ENCODE data around the gene SSNA1. TPM values are rescaled to one million over a fixed set of nuclear protein-coding genes. Genes with fewer than 3 reads are reported as not detected.

Gene SSNA1
- total RNA-seq, 2 donors from 2014 or later: 114 to 124 TPM

DNA sequence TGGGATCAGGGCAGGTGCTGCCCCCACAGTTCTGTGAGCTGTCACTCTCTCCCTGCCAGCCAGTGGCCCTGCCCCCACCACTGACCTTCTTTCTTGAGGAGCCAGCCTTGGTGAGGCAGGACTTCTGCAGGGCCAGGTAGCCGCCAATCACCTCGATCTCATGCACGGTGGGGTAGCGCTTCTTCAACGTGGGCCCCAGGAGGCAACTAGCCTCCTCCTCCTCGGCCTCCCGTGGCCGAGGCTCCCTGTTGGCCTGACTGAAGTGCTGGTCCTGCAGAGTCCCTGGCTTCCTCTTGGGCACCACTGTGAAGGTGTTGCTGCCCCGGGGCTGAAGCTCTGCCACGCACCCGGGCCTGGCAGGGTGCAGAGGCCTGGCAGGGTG lies 10.4 kb downstream of the SSNA1 start:
- TF ChIP-seq CTCF (IDR thresholded peaks at IDR 0.05): no peak
- TF ChIP-seq POLR2A (IDR thresholded peaks at IDR 0.05): no peak
- no peak for TF ChIP-seq POLR2AphosphoS5 (IDR thresholded peaks at IDR 0.05)
- Histone ChIP-seq H3K9me3 (no peaks in the 10 kb centered on the region), H3K4me3 (peak overlapping the region in 1 of 2 donors; percentile 61), H3K36me3 (no peaks in the 10 kb centered on the region), H3K4me1 (replicated peaks) (peaks cover 52% of the 10 kb centered on the region), H3K27ac (no peak overlapping the region), H3K27me3 (replicated peaks; ENCODE audit: insufficient read depth) (no peaks in the 10 kb centered on the region)
- 87% methylated on average over 11 of the region's 11 CpGs for WGBS
- intact Hi-C loops (cut with DNase I): no loop called here
- DNase-seq (ENCODE audit: low spot score): no peak

DNA sequence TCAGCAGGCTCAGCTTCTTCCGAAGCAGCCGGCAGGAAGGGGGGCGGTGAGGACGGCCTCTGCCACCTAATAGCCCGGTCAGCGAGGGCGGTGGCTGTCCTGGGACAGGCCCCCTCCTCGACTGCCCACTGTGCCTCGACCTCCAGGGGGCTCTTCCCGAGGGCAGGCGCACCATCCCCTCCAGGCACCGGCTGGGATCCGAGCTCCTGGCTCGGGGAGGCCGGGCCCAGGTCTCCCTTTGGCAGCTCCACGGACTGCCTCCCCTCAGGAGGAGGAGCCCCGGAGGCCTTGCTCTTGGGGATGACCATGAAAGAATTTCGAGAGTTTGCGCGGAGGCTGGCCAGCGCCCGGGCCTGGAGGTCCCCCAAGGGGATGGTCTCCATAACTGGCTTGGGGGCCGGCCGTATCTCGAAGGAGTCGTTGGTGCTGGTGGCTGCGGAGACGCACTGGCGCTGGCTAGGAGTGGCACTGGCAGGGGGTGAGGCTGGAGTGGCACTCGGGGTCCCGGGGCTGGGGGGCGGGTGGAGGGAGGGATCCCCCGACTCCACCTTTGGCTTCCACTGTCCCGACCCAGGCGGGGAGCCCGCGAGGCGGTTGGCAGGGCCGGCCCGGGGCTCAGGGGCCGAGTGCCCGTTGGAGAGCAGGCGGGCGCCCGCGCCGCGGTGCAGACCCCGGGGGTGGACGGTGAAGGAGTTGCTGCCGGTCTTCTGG lies 11.1 kb downstream of the SSNA1 start:
- Histone ChIP-seq H3K4me3 (peak overlapping the region; percentile 56 to 61), H3K36me3 (no peaks in the 10 kb centered on the region), H3K4me1 (replicated peaks) (peaks cover 56% of the 10 kb centered on the region), H3K9me3 (no peaks in the 10 kb centered on the region), H3K27me3 (replicated peaks; ENCODE audit: insufficient read depth) (no peaks in the 10 kb centered on the region), H3K27ac (no peak overlapping the region)
- no peak for DNase-seq (ENCODE audit: low spot score)
- 20% methylated on average over 37 of the region's 51 CpGs for WGBS
- TF ChIP-seq POLR2A (IDR thresholded peaks at IDR 0.05) (no peak), POLR2AphosphoS5 (IDR thresholded peaks at IDR 0.05) (no peak), CTCF (IDR thresholded peaks at IDR 0.05) (no peak)
- intact Hi-C loops (cut with DNase I): no loop called here

GRCh38 chr9:137200311-137201204 lies 12.1 kb downstream of the SSNA1 start, which contains the start of gene TPRN:
TPRN (minus strand) TSS chr9:137200741; CDS start chr9:137200711, 30 bp downstream.
- Histone ChIP-seq H3K4me1 (replicated peaks) (peaks cover 48% of the 10 kb centered on the region), H3K27me3 (replicated peaks; ENCODE audit: insufficient read depth) (no peaks in the 10 kb centered on the region), H3K36me3 (no peaks in the 10 kb centered on the region), H3K27ac (peak within 1 kb of the TSS; percentile 71 to 72), H3K9me3 (no peaks in the 10 kb centered on the region), H3K4me3 (peak within 1 kb of the TSS; percentile 56 to 61)
- TF ChIP-seq CTCF (IDR thresholded peaks at IDR 0.05) (peak in 2 of 4 experiments; percentile 35 to 38), POLR2A (IDR thresholded peaks at IDR 0.05) (peak; percentile 63), POLR2AphosphoS5 (IDR thresholded peaks at IDR 0.05) (peak; percentile 92)
- WGBS: 0% methylated on average over 16 of the region's 118 CpGs
- intact Hi-C loops (cut with DNase I): no loop called here
- peak; percentile 99 for DNase-seq (ENCODE audit: low spot score)

DNA sequence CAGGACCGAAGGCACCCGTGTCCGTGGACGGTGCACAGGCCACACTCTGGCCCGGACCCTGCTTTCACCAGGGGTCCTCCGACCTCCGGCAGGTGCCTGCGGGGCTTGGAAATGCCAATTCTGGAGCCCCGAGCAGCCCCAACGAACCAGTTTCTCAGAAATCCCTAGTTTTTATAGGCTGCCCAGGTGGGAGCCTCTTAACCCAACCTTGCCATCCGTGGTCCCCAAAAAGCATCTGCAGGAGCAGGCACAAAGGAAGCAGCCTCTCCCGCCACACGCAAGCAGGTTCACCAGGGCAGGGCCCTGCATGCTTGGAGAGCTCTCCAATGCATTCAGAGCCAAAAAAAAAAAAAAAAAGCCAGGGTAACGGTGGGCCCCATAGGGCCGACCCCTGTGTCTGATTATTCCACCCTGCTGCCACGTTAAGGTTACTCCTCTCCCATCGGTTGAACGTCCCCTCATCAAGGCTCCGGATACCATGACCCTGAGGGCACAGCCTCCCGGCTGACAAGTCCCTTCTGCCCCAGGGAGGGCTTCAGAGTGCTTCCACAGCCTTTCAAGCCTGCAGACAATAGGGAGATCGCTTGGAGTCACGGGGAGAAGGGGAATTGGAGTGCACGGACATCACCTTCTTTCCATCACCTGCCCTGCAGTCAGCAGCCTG lies 12.9 kb downstream of the SSNA1 start:
- H3K36me3 ChIP-seq: no peaks in the 10 kb centered on the region
- peak overlapping the region; percentile 56 to 61 for H3K4me3 ChIP-seq
- H3K9me3 ChIP-seq: no peaks in the 10 kb centered on the region
- H3K27me3 ChIP-seq (replicated peaks; ENCODE audit: insufficient read depth): no peaks in the 10 kb centered on the region
- intact Hi-C loops (cut with DNase I): no loop called here
- H3K4me1 ChIP-seq (replicated peaks): peaks cover 49% of the 10 kb centered on the region
- H3K27ac ChIP-seq: peak overlapping the region; percentile 71 to 72
- 19% methylated on average over 23 of the region's 23 CpGs for WGBS
- TF ChIP-seq POLR2AphosphoS5 (IDR thresholded peaks at IDR 0.05) (no peak), POLR2A (IDR thresholded peaks at IDR 0.05) (no peak), CTCF (IDR thresholded peaks at IDR 0.05) (no peak)
- DNase-seq (ENCODE audit: low spot score): no peak
